Transverse colon (tissue), 3 donors: ENCODE measurements around the gene NSD1.

Experiments used
- CTCF ChIP-seq, 5 experiments: fragments of 200-600 bp in 3 of 5; fragments of 450-650 bp in 2 of 5; sonication (generic) in 3 of 5; IDR thresholded peaks; 1 replicate in 2 of 5; 2 replicates in 3 of 5; pipeline ENCODE4 v1.5.1; 2016 to 2017; ENCODE audit warnings: antibody characterized with exemption in 5 of 5, inconsistent platforms in 3 of 5, mild to moderate bottlenecking in 2 of 5, moderate library complexity in 1 of 5
- POLR2A ChIP-seq: fragments of 450-650 bp; IDR thresholded peaks from one replicate; pipeline ENCODE4 v1.6.1; 2016; ENCODE audit warnings: antibody characterized with exemption, mild to moderate bottlenecking, moderate library complexity

GRCh38 chr5:177339107-177339638 lies 205.6 kb downstream of the NSD1 start:
- TF ChIP-seq CTCF (IDR thresholded peaks at IDR 0.05) (no peak), POLR2A (no peak)
